HG03575 (cell line): ENCODE data around the gene ITPK1.

ENCODE experiments used
- ATAC-seq: cut with Tn5 transposase; IDR thresholded peaks from one replicate; pipeline ENCODE4 v1.9.1; 2021; ENCODE audit not compliant: unreplicated experiment, insufficient number of reproducible peaks, low FRiP score; ENCODE audit errors: extremely low read depth

ITPK1 gene

DNA sequence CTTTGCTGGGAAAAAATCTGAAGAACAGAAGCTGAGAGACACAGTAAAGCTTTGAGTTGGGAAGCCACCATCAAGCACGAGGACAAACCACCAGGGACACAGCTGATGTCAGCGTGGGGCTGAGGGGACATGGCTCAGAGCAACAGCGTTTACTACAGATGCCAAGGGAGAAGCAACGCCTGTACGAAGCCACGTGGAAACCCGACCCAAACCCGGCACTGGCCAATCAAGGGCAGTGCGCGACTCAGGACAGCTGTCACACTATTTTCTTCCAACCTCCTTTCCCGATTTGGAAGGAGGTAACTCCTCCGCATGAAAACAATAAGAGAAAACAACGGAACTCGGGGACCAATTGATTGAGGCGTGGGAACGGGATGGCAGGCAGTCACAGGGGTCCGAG lies 213.0 kb downstream of the ITPK1 start:
- no peak for ATAC-seq

DNA sequence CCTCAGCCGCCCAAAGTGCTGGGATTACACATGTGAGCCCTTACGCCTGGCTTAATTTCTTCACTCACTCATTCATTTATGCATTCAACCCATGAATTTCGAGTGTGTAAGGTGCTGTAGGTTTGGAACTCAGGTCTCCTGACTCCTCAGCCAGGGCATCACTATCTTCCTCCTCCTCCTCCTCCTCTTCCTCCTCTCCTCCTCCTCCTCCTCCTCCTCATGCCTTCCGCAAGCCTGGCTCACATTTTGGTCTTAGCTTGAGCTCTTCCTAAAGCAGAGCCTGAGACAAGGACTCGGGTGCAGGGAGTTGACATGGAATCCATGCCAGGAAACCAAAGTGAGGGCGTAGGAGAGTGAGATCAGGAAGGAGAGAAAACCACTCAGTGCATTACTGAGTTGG lies 213.5 kb downstream of the ITPK1 start:
- ATAC-seq: no peak

DNA sequence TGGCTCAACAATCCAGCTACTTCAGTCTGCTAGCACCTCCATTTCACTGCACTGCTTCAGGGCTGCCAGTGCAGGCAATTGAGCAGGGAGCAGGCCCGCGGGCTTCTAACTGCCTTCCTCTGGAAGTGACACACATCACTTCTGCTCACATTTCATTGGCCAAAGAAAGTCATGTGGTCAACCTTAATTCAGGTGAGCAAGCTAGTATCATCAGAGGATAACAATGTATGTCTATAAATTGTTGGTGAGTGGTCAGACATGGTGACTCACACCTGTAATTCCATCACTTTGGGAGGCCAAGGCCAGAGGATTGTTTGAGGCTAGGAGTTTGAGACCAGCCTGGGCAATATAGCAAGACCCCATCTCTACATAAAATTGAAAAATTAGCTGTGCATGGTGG lies 215.1 kb downstream of the ITPK1 start:
- ATAC-seq: no peak

DNA sequence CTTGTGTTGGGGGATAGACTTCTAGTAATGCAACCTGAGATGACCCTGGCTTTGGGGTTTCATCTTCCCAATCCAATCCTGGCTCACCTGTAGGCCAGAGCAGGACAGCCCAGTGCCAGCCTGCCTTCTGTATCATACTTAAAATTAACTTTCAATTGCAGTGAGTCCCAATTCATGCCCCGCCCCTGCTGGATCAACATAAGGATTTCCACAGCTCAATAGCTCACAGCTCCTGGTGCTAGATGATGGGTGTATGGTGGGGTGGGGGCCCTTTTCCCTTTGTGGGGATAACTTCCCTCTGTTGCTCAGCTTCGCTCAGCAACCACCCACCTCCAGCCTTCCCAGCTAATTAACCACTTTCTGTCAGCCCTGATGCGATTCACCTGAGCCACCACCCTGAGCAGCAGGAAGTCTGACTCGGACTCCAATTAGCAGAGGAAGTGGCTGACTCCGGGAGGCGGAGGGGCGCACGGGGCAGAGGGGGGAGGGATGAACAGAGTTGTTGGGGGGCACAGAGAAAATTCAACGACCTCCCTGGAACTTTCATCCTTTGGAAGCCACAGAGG lies 217.1 kb downstream of the ITPK1 start:
- ATAC-seq: no peak

DNA sequence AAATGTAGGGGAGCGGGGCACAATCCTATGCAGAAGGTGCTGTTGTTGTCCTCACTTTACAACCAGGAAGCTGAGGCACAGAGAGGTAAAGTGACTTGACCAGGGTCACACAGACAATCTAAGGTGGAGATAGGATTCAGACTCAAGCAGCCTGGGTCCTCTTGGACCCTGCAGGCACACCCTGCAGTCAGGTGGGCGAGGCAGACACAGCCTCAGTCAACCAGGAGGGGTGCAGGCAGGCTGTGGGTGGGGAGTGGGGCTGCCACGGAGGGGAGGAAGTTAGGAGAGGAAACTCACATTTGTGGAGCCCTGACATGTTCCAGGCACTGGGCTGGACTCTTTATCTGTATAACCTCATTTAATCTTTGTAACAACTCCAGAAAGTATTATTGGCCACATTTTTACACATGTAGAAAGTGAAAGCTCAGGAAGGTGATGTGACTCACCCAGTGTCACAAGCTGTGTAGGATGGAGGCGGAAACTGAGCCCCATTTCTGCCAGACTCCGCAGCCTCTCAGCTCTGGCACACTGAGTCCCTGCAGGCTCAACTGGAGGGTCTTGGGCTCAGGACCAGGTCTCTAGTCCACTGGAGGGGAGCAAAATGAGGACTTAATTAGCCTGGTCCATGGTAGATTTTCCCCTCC lies 217.7 kb downstream of the ITPK1 start:
- ATAC-seq: no peak

DNA sequence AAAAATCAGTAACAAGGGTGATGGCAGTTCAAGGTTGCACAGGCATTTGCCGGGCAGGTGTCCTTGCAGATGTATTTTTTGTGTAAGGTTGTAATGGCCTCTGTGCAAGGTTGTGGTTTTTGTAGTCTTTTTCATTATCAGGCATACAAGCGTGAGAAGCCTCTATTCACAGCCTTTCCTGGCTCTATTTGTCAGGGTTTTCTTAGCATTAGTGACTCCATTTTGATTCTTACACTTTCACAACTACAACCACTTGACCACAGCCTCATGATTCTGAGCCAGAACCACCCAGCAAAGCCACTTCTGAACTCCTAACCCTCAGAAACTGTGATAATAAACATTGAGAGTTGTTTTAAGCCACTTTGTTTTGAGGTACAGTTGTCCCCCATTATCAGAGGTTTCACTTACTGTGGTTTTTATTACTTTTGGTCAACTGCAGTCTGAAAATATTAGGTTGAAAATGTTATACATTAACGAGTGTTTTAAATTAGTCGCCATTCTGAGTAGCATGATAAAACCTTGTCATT lies 220.3 kb downstream of the ITPK1 start:
- ATAC-seq: no peak

DNA sequence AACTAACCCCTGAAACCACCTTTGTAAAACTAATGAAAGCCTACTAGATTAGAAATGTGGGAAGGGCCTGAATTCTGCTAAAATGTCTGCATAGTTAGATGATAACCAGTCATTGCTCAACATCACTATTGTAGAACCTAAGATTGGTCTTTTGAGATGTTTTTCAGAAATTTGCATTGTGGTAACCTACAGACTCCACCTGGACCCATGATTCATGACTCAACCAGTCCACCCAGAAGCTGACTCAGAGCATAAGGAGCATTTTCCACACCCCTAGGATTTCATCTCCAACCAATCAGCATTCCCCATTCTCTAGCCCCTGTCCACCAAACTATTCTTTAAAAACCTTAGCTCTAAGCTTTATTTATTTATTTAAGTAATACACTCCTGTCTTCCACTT lies 223.1 kb downstream of the ITPK1 start:
- ATAC-seq: no peak

DNA sequence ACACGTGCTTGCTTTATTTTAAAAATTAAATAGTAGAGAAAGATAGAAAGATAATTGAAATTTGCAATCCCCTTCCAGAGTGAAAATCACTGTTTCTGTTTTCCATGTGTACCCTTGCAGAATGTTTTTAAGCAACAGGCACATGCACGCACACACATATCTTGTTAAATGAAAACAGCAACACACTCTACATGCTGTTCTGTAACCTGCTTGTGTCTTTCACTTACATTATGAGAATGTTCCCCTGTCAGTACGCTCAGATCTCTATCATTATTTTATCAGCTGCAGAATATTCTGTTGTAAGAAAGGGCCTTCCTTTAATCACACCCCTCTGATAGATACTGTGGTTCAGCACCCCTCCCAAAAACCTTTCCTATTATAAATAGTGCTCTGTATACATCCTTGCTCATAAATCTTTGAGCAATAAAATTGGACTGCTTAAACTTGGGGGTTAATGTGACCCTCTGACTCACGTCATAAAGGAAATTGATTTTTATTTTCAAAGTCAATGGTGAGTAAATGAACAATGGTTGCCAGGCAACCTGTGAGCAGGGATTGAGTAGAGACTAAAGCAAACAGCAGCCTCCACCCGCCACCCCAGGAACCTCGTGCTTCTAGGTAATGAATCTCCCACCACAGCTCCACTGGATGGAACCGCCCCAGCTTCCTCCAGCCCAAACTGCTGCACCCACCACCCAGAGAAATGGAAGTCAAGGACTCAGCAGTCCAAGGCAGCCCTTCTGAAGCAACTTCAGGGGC lies 224.7 kb downstream of the ITPK1 start:
- ATAC-seq: no peak

DNA sequence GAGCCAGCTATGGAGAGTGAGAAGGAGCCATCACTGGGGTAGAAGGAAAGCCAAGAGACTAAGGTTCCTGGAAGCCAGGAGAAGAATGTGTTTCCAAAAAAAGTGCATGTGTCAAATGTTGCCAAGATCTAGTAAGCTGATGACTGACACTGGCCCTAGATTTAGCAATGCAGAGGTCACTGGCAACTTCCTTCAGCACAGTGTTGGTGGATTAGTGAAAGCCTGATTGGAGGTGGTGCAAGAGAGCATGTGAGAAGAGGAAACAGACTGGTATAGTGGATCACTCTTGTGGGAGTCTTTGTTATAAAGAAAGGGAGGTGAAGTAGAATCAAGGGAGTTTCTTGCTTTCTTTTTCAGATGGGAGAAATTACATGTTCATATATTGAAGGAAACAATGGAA lies 226.8 kb downstream of the ITPK1 start:
- ATAC-seq: no peak

DNA sequence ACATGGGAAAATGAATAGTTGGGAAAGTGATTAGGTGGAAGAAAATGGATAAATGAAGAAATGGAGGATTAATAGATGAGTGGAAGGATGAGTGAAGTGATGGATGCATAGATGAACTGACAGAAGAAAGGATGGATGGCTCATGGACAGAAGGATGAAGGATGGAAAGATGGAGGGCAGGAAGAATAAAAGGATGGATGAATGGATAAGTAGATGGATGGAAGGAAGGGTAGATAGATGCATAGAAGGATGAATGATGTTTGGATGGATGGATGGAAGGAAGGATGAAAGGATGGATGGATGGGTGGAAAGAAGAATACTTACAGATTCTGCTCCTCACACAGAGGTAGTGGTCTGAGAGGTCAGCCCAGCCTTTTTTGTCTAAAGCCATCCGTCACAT lies 228.6 kb downstream of the ITPK1 start:
- ATAC-seq: no peak
